Lower lobe of right lung (tissue), 2 donors: ENCODE measurements around the gene TSC2. TPM values are rescaled to one million over a fixed set of nuclear protein-coding genes. Genes with fewer than 3 reads are reported as not detected.
A peak's percentile ranks its signal among the peaks of the same experiment; 100 is the strongest.

Experiments
- ATAC-seq, 2 donors: fragments of 200-7000 bp; cut with Tn5 transposase; one replicate each; pipeline ENCODE4 v1.9.1; 2020 to 2022; ENCODE audit warnings: mild to moderate bottlenecking in 2 of 2, moderate library complexity in 2 of 2
- DNase-seq: peaks from one replicate; pipeline ENCODE4 v3.0.0-alpha.2; 2020
- H3K27ac ChIP-seq: fragments of 200-600 bp; one replicate; pipeline ENCODE4 v1.8.0; 2022
- H3K27me3 ChIP-seq: fragments of 200-600 bp; one replicate; pipeline ENCODE4 v1.8.0; 2022; ENCODE audit warnings: low read depth
- H3K36me3 ChIP-seq: fragments of 200-600 bp; one replicate; pipeline ENCODE4 v1.8.0; 2022; ENCODE audit warnings: mild to moderate bottlenecking
- H3K4me1 ChIP-seq: fragments of 200-600 bp; one replicate; pipeline ENCODE4 v1.8.0; 2022
- H3K4me3 ChIP-seq: fragments of 200-600 bp; one replicate; pipeline ENCODE4 v1.8.0; 2022; ENCODE audit warnings: mild to moderate bottlenecking
- H3K9me3 ChIP-seq: fragments of 200-600 bp; one replicate; pipeline ENCODE4 v1.8.0; 2022
- intact Hi-C: fragments of 100-400 bp; cut with DNase I; formaldehyde crosslinking; loops from one replicate; pipeline ENCODE4 v1.11.0; 2022
- total RNA-seq: library from RNA; stranded (reverse); fragmentation: NEBNext Ultra II Directional; extraction: Animal tissue kit (Norgen Biotek cat#: 25700); gene quantifications from one replicate; pipeline ENCODE4 v1.2.1, GENCODE V29; 2021
- TF ChIP-seq, protein P1 (sequence below): fragments of 200-600 bp; IDR thresholded peaks from one replicate; pipeline ENCODE4 v1.8.0; 2022; ENCODE audit warnings: antibody characterized with exemption, mild to moderate bottlenecking
- donor health status: DM: no; HTN: yes; CAD: no; lungs with severe emphysema.

The TSC2 gene
- total RNA-seq, 1 donor from 2014 or later: 123 TPM

DNA sequence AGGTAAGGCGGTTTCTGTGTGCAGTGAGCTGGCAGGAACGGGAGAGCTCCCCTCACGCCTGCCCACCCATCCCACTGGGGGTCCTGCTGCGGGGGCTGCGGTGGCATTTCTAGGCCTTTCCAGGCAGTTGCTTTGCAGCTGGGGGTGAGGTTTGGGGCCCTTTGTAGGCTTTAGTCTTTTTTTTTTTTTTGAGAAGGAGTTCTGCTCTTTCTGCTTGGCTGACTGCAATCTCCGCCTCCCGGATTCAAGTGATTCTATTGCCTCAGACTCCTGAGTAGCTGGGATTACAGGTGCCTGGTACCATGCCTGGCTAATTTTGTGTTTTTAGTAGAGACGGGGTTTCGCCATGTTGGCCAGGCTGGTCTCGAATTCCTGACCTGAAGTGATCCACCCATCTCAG lies 11.1 kb downstream of the TSC2 start:
- peaks cover 92% of the 10 kb centered on the region for H3K36me3 ChIP-seq
- no peaks in the 10 kb centered on the region for H3K4me1 ChIP-seq
- TF ChIP-seq, protein P1, sequence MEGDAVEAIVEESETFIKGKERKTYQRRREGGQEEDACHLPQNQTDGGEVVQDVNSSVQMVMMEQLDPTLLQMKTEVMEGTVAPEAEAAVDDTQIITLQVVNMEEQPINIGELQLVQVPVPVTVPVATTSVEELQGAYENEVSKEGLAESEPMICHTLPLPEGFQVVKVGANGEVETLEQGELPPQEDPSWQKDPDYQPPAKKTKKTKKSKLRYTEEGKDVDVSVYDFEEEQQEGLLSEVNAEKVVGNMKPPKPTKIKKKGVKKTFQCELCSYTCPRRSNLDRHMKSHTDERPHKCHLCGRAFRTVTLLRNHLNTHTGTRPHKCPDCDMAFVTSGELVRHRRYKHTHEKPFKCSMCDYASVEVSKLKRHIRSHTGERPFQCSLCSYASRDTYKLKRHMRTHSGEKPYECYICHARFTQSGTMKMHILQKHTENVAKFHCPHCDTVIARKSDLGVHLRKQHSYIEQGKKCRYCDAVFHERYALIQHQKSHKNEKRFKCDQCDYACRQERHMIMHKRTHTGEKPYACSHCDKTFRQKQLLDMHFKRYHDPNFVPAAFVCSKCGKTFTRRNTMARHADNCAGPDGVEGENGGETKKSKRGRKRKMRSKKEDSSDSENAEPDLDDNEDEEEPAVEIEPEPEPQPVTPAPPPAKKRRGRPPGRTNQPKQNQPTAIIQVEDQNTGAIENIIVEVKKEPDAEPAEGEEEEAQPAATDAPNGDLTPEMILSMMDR: no peak
- ATAC-seq: no peak
- no peak for DNase-seq
- no peaks in the 10 kb centered on the region for H3K9me3 ChIP-seq
- no peak overlapping the region for H3K4me3 ChIP-seq
- no peak overlapping the region for H3K27ac ChIP-seq
- intact Hi-C loops: no loop called here
- H3K27me3 ChIP-seq: no peaks in the 10 kb centered on the region

DNA sequence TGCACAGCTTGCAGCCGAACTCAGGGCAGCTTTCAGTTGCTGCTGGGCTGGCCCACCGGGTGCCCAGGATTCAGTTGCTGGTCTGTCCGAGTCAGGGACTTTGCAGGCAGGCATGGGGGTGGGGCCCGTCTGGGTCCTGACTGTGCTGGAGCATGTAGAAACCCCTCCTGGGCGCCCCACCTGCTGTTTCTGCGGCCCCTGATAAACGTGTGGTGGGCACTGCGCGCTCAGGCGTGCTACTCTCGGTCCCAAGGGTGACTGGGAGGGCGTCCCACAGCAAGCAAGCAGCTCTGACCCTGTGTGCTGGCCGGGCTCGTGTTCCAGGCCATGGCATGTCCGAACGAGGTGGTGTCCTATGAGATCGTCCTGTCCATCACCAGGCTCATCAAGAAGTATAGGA lies 12.6 kb downstream of the TSC2 start:
- TF ChIP-seq, protein P1: no peak
- Histone ChIP-seq H3K4me1 (no peaks in the 10 kb centered on the region), H3K27me3 (no peaks in the 10 kb centered on the region), H3K27ac (no peak overlapping the region), H3K4me3 (no peak overlapping the region), H3K36me3 (peaks cover 89% of the 10 kb centered on the region), H3K9me3 (no peaks in the 10 kb centered on the region)
- ATAC-seq (no peak), DNase-seq (no peak)
- intact Hi-C loops: no loop called here

DNA sequence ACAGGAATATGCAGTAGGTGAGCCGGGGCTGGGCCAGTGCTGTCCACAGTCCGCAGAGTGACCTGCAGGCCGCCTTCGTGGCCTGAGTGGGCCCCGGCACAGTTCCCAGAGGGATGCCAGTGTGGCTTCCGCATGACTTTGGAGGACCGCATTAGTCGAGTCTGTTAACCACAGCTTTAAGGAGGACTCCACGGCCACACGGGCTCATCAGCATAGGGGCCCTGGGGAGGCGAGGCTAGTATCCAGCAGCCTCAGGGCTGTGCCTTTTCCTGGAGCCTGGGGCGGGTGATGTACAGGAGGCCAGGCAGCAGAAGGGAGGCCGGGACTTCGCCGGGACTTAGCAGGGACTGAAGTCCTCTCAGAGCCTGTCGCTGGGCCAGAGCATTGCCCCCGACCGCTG lies 13.2 kb downstream of the TSC2 start:
- Histone ChIP-seq H3K27ac (no peak overlapping the region), H3K27me3 (no peaks in the 10 kb centered on the region), H3K4me3 (no peak overlapping the region), H3K36me3 (peaks cover 91% of the 10 kb centered on the region), H3K9me3 (no peaks in the 10 kb centered on the region), H3K4me1 (no peaks in the 10 kb centered on the region)
- intact Hi-C loops: no loop called here
- DNase-seq: no peak
- TF ChIP-seq, protein P1: no peak
- no peak for ATAC-seq

DNA sequence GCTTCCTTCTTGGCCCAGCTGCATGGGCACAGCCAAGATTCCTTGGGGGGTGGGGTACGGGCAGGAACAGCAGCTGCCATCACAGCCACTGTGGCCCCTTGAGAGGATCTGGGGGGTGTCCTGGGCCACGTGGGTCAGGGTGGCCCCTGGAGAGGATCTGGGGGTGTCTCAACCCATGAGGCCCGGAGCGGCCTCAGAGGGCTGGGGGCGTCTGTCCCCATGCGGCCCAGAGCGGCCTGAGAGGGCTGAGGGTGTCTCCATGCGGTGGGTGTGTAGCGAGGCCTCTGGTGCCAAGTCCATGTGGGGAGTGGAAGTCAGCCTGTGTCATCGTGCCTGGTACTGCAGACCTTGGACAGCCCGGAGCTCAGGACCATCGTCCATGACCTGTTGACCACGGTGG lies 13.7 kb downstream of the TSC2 start:
- no peaks in the 10 kb centered on the region for H3K9me3 ChIP-seq
- ATAC-seq (no peak), DNase-seq (no peak)
- H3K4me1 ChIP-seq: no peaks in the 10 kb centered on the region
- H3K36me3 ChIP-seq: peaks cover 91% of the 10 kb centered on the region
- H3K27ac ChIP-seq: no peak overlapping the region
- no peak overlapping the region for H3K4me3 ChIP-seq
- intact Hi-C loops: no loop called here
- TF ChIP-seq, protein P1: no peak
- H3K27me3 ChIP-seq: no peaks in the 10 kb centered on the region

DNA sequence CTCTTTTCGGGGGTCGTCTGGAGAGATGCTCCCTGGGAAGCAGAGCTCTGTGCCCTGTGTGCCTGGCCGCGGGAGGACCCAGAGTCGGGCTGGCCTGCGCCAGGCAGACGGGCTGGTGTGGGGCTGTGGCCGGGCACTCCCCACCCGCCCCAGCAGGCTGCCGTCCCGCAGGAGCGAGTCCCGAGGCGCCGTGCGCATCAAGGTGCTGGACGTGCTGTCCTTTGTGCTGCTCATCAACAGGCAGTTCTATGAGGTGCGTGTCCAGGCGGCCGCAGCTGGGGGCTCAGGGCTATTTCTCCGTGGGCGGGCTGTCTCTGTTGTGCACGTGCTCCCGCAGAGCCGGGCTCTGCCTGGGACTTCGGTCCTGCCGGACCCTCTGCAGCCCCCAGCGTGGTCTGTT lies 15.0 kb downstream of the TSC2 start:
- intact Hi-C loops: no loop called here
- H3K4me3 ChIP-seq: no peak overlapping the region
- TF ChIP-seq, protein P1: no peak
- peaks cover 92% of the 10 kb centered on the region for H3K36me3 ChIP-seq
- H3K4me1 ChIP-seq: no peaks in the 10 kb centered on the region
- DNase-seq (no peak), ATAC-seq (peak in 1 of 2 donors; percentile 5)
- H3K27ac ChIP-seq: no peak overlapping the region
- H3K9me3 ChIP-seq: no peaks in the 10 kb centered on the region
- no peaks in the 10 kb centered on the region for H3K27me3 ChIP-seq

DNA sequence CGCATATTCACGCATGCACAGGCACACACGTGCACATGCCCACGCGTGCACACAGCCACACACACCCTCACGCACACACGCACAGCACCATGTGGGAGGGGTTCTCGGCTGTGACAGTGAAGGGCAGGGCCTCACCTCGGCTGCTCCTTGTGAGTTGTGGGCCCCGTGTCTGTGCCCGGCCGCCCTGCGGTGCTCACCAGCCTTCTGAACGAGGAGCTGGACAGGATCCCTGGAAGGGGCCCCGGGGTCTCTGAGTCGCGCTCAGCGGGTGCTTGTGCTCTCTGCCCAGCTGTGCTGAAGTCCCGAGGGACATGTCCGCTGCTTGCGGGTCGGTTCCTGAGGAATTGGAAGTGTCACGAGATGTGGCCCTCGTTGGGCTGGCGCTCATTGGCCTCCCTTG lies 16.1 kb downstream of the TSC2 start:
- H3K4me1 ChIP-seq: no peaks in the 10 kb centered on the region
- H3K9me3 ChIP-seq: no peaks in the 10 kb centered on the region
- intact Hi-C loops: no loop called here
- ATAC-seq: no peak
- DNase-seq: no peak
- no peak overlapping the region for H3K27ac ChIP-seq
- H3K4me3 ChIP-seq: no peak overlapping the region
- peaks cover 94% of the 10 kb centered on the region for H3K36me3 ChIP-seq
- H3K27me3 ChIP-seq: no peaks in the 10 kb centered on the region
- TF ChIP-seq, protein P1: no peak
